Measurements from ENCODE around the gene ARHGEF6.
A peak's percentile ranks its signal among the peaks of the same experiment; 100 is the strongest.
"Not testable (repeated sequence)": the region's sequence is repeated elsewhere in the genome, so short reads cannot be mapped to it uniquely, and the experiment has no call there.

The ARHGEF6 gene

GRCh38 chrX:136781180-136781797 is 557 bp upstream of the ARHGEF6 start:
- peak in 1 of 6 experiments; percentile 38 for DNase-seq

- peak in 1 of 6 experiments; percentile 5 for DNase-seq
Observed at GRCh38 chrX:136780241-136780640, 491 bp downstream of the ARHGEF6 start.

GRCh38 chrX:136779346-136779781 is 1.4 kb downstream of the ARHGEF6 start:
- DNase-seq: peak in 3 of 6 experiments; percentile 10 to 34 (median 33)

GRCh38 chrX:136778916-136779315 is 1.8 kb downstream of the ARHGEF6 start:
- no peak for DNase-seq

GRCh38 chrX:136778020-136778419 is 2.7 kb downstream of the ARHGEF6 start:
- no peak for DNase-seq

GRCh38 chrX:136773648-136774047 is 7.1 kb downstream of the ARHGEF6 start:
- DNase-seq: no peak

- DNase-seq: not testable (repeated sequence)
Observed at GRCh38 chrX:136771869-136772268, 8.9 kb downstream of the ARHGEF6 start.

- no peak for DNase-seq
Observed at GRCh38 chrX:136768469-136769084, 12.2 kb downstream of the ARHGEF6 start.

GRCh38 chrX:136767104-136767941 is 13.4 kb downstream of the ARHGEF6 start:
- DNase-seq: peak; percentile 8 to 47 (median 34)

- DNase-seq: no peak
Observed at GRCh38 chrX:136766785-136767103, 14.0 kb downstream of the ARHGEF6 start.

- DNase-seq: no peak
Observed at GRCh38 chrX:136765821-136766356, 14.8 kb downstream of the ARHGEF6 start.

- no peak for DNase-seq
Observed at GRCh38 chrX:136764206-136764605, 16.5 kb downstream of the ARHGEF6 start.

- DNase-seq: no peak
Observed at GRCh38 chrX:136762820-136763452, 17.8 kb downstream of the ARHGEF6 start.

- no peak for DNase-seq
Observed at GRCh38 chrX:136761421-136761820, 19.3 kb downstream of the ARHGEF6 start.

GRCh38 chrX:136759968-136760367 is 20.8 kb downstream of the ARHGEF6 start:
- peak in 1 of 6 experiments; percentile 10 for DNase-seq

- DNase-seq: no peak
Observed at GRCh38 chrX:136755411-136755810, 25.3 kb downstream of the ARHGEF6 start.

- DNase-seq: peak in 3 of 6 experiments; percentile 1 to 18 (median 13)
Observed at GRCh38 chrX:136754651-136755050, 26.1 kb downstream of the ARHGEF6 start.

- no peak for DNase-seq
Observed at GRCh38 chrX:136752796-136753195, 27.9 kb downstream of the ARHGEF6 start.

GRCh38 chrX:136752346-136752745 is 28.4 kb downstream of the ARHGEF6 start:
- no peak for DNase-seq

- no peak for DNase-seq
Observed at GRCh38 chrX:136750364-136750763, 30.4 kb downstream of the ARHGEF6 start.

GRCh38 chrX:136747003-136747986 is 33.4 kb downstream of the ARHGEF6 start:
- no peak for DNase-seq
